Measurements from ENCODE around the gene ANKRD29. TPM values are rescaled to one million over a fixed set of nuclear protein-coding genes. Genes with fewer than 3 reads are reported as not detected.
"Not testable (repeated sequence)": the region's sequence is repeated elsewhere in the genome, so short reads cannot be mapped to it uniquely, and the experiment has no call there.

Gene ANKRD29
- polyA plus RNA-seq, 1 donor (not counting 4 experiments of a cell fraction or from before 2014, with no cell fraction given): 3.7 TPM

- H2AFZ ChIP-seq (ENCODE audit: control insufficient read depth, low read length): no peak overlapping the region
- dilution Hi-C loops (cut with MboI; ENCODE audit: extremely low pct_ligation_motif_present, low sequenced_read_pairs): no loop called here
- no peaks in the 10 kb centered on the region for H3K79me2 ChIP-seq (ENCODE audit: control insufficient read depth, insufficient read depth, low read length)
- no peaks in the 10 kb centered on the region for H3K9me1 ChIP-seq (ENCODE audit: control insufficient read depth, extremely low read depth, insufficient read depth, low read length)
- H3K27me3 ChIP-seq (ENCODE audit: control insufficient read depth, extremely low read depth, insufficient read depth, low read length): no peaks in the 10 kb centered on the region
- TF ChIP-seq CTCF (optimal IDR thresholded peaks at IDR 0.05 in 1 of 3, IDR thresholded peaks at IDR 0.05 in 1 of 3, conservative IDR thresholded peaks at IDR 0.05 in 1 of 3; ENCODE audit: extremely low read depth in 1 of 3, insufficient read depth in 2 of 3, low read length in 3 of 3) (no peak), EZH2 (IDR thresholded peaks at IDR 0.05; ENCODE audit: low read length) (no peak)
- peaks cover 3% of the 10 kb centered on the region for H4K20me1 ChIP-seq (ENCODE audit: control insufficient read depth, extremely low read depth, insufficient read depth, low read length)
- no peak for FAIRE-seq
- no peak for DNase-seq (ENCODE audit: low read depth, low spot score)
- H3K9me3 ChIP-seq (ENCODE audit: control insufficient read depth, low read depth, low read length): no peaks in the 10 kb centered on the region
- H3K4me2 ChIP-seq (ENCODE audit: control insufficient read depth, extremely low read depth, insufficient read depth, low read depth, low read length): no peak overlapping the region
- H3K27ac ChIP-seq (ENCODE audit: control insufficient read depth, insufficient read depth, low read length): peak overlapping the region; percentile 25
- no peak overlapping the region for H3K4me3 ChIP-seq (ENCODE audit: control insufficient read depth in 2 of 3, extremely low read depth in 1 of 3, insufficient read depth in 2 of 3, low read depth in 1 of 3, low read length in 3 of 3)
- peaks cover 13 to 63% of the 10 kb centered on the region in 2 experiments for H3K36me3 ChIP-seq (ENCODE audit: control insufficient read depth in 2 of 2, extremely low read depth in 1 of 2, insufficient read depth in 2 of 2, low read length in 2 of 2)
- H3K4me1 ChIP-seq (ENCODE audit: control insufficient read depth, extremely low read depth, insufficient read depth, low read length): peaks cover 4% of the 10 kb centered on the region
- H3K9ac ChIP-seq (ENCODE audit: control insufficient read depth, extremely low read depth, insufficient read depth, low read length): peak overlapping the region; percentile 7
Measured at GRCh38 chr18:23563377-23564043, 99.2 kb downstream of the ANKRD29 start.

GRCh38 chr18:23560186-23560585 lies 102.5 kb downstream of the ANKRD29 start:
- FAIRE-seq: no peak

GRCh38 chr18:23557511-23557910 lies 105.2 kb downstream of the ANKRD29 start:
- DNase-seq (ENCODE audit: low read depth, low spot score); H3K9me3 ChIP-seq (ENCODE audit: control insufficient read depth, low read depth, low read length); H4K20me1 ChIP-seq (ENCODE audit: control insufficient read depth, extremely low read depth, insufficient read depth, low read length); dilution Hi-C loops (cut with MboI; ENCODE audit: extremely low pct_ligation_motif_present, low sequenced_read_pairs); FAIRE-seq; H3K4me3 ChIP-seq (ENCODE audit: control insufficient read depth in 2 of 3, extremely low read depth in 1 of 3, insufficient read depth in 2 of 3, low read depth in 1 of 3, low read length in 3 of 3); H3K27me3 ChIP-seq (ENCODE audit: control insufficient read depth, extremely low read depth, insufficient read depth, low read length); H3K79me2 ChIP-seq (ENCODE audit: control insufficient read depth, insufficient read depth, low read length); H3K4me2 ChIP-seq (ENCODE audit: control insufficient read depth, extremely low read depth, insufficient read depth, low read depth, low read length); H3K9me1 ChIP-seq (ENCODE audit: control insufficient read depth, extremely low read depth, insufficient read depth, low read length); H3K27ac ChIP-seq (ENCODE audit: control insufficient read depth, insufficient read depth, low read length); H3K9ac ChIP-seq (ENCODE audit: control insufficient read depth, extremely low read depth, insufficient read depth, low read length); H2AFZ ChIP-seq (ENCODE audit: control insufficient read depth, low read length); H3K4me1 ChIP-seq (ENCODE audit: control insufficient read depth, extremely low read depth, insufficient read depth, low read length): not testable (repeated sequence)
- H3K36me3 ChIP-seq (ENCODE audit: control insufficient read depth in 2 of 2, extremely low read depth in 1 of 2, insufficient read depth in 2 of 2, low read length in 2 of 2): peaks cover 42 to 79% of the 10 kb centered on the region in 2 experiments

More at GRCh38 chr18:23560186-23560585, 102.5 kb downstream of the ANKRD29 start:
- Histone ChIP-seq H3K79me2 (ENCODE audit: control insufficient read depth, insufficient read depth, low read length) (peaks cover 2% of the 10 kb centered on the region), H3K9me3 (ENCODE audit: control insufficient read depth, low read depth, low read length) (no peaks in the 10 kb centered on the region), H3K4me1 (ENCODE audit: control insufficient read depth, extremely low read depth, insufficient read depth, low read length) (no peaks in the 10 kb centered on the region), H3K9me1 (ENCODE audit: control insufficient read depth, extremely low read depth, insufficient read depth, low read length) (no peaks in the 10 kb centered on the region), H3K36me3 (ENCODE audit: control insufficient read depth in 2 of 2, extremely low read depth in 1 of 2, insufficient read depth in 2 of 2, low read length in 2 of 2) (peaks cover 26 to 70% of the 10 kb centered on the region in 2 experiments), H4K20me1 (ENCODE audit: control insufficient read depth, extremely low read depth, insufficient read depth, low read length) (no peaks in the 10 kb centered on the region), H3K4me2 (ENCODE audit: control insufficient read depth, extremely low read depth, insufficient read depth, low read depth, low read length) (no peak overlapping the region), H3K4me3 (ENCODE audit: control insufficient read depth in 2 of 3, extremely low read depth in 1 of 3, insufficient read depth in 2 of 3, low read depth in 1 of 3, low read length in 3 of 3) (no peak overlapping the region), H2AFZ (ENCODE audit: control insufficient read depth, low read length) (no peak overlapping the region), H3K27ac (ENCODE audit: control insufficient read depth, insufficient read depth, low read length) (no peak overlapping the region), H3K9ac (ENCODE audit: control insufficient read depth, extremely low read depth, insufficient read depth, low read length) (no peak overlapping the region), H3K27me3 (ENCODE audit: control insufficient read depth, extremely low read depth, insufficient read depth, low read length) (no peaks in the 10 kb centered on the region)
- dilution Hi-C loops (cut with MboI; ENCODE audit: extremely low pct_ligation_motif_present, low sequenced_read_pairs): no loop called here
- no peak for DNase-seq (ENCODE audit: low read depth, low spot score)
- TF ChIP-seq CTCF (optimal IDR thresholded peaks at IDR 0.05 in 1 of 3, IDR thresholded peaks at IDR 0.05 in 1 of 3, conservative IDR thresholded peaks at IDR 0.05 in 1 of 3; ENCODE audit: extremely low read depth in 1 of 3, insufficient read depth in 2 of 3, low read length in 3 of 3): no peak
- no peak for TF ChIP-seq EZH2 (IDR thresholded peaks at IDR 0.05; ENCODE audit: low read length)

Data from keratinocyte (primary cell).